ENCODE data around the gene SLC44A5. TPM values are rescaled to one million over a fixed set of nuclear protein-coding genes. Genes with fewer than 3 reads are reported as not detected.

Gene SLC44A5
- total and polyA plus RNA-seq, 2 experiments from 2014 or later = 3.3 to 11.7 TPM

GRCh38 chr1:75484789-75485188 is 126.1 kb downstream of the SLC44A5 start:
- H2AFZ ChIP-seq = no peak overlapping the region
- H4K20me1 ChIP-seq (replicated peaks; ENCODE audit: insufficient read depth) = no peaks in the 10 kb centered on the region
- H3K27ac ChIP-seq (ENCODE audit: low read depth) = no peak overlapping the region
- H3K4me2 ChIP-seq = no peak overlapping the region
- H3F3A ChIP-seq (replicated peaks; ENCODE audit: low read depth) = no peaks in the 10 kb centered on the region
- H3K27me3 ChIP-seq (ENCODE audit: insufficient read depth) = no peaks in the 10 kb centered on the region
- H3K79me2 ChIP-seq (replicated peaks; ENCODE audit: insufficient read depth) = no peaks in the 10 kb centered on the region
- Mint-ChIP-seq H3K9me3 (peaks cover 26% of the 10 kb centered on the region), H3K4me1 (no peaks in the 10 kb centered on the region), H3K27ac (no peak overlapping the region), H3K36me3 (ENCODE audit: low read depth) (peaks cover 22% of the 10 kb centered on the region), H3K27me3 (ENCODE audit: insufficient read depth, low read depth, poor library complexity) (peaks cover 2% of the 10 kb centered on the region), H3K4me3 (no peak overlapping the region)
- H3K36me3 ChIP-seq (ENCODE audit: insufficient read depth) = 0 out of 2 replicates have a peak, but pooled peaks cover 3% of the 10 kb centered on the region
- TF ChIP-seq CTCF (conservative IDR thresholded peaks at IDR 0.05; ENCODE audit: low read depth in 2 of 2) (no peak), CREB1 (CRISPR knock-in tag; IDR thresholded peaks at IDR 0.05; ENCODE audit: low read depth) (no peak), POLR2AphosphoS5 (IDR thresholded peaks at IDR 0.05; ENCODE audit: low read depth) (no peak), EZH2phosphoT487 (IDR thresholded peaks at IDR 0.05; ENCODE audit: unreplicated experiment) (no peak), JUNB (IDR thresholded peaks at IDR 0.05; ENCODE audit: unreplicated experiment) (no peak), NANOG (IDR thresholded peaks at IDR 0.05; ENCODE audit: borderline replicate concordance) (no peak), ZNF331 (CRISPR knock-in tag; IDR thresholded peaks at IDR 0.05; ENCODE audit: low read depth) (no peak), ZNF114 (CRISPR knock-in tag; IDR thresholded peaks at IDR 0.05) (no peak), EZH2 (IDR thresholded peaks at IDR 0.05; ENCODE audit: low read depth, unreplicated experiment) (no peak), ETS1 (IDR thresholded peaks at IDR 0.05) (no peak), STAT1 (IDR thresholded peaks at IDR 0.05; ENCODE audit: unreplicated experiment) (no peak), REST (IDR thresholded peaks at IDR 0.05; ENCODE audit: unreplicated experiment) (no peak)
- TF ChIP-seq, protein P1, sequence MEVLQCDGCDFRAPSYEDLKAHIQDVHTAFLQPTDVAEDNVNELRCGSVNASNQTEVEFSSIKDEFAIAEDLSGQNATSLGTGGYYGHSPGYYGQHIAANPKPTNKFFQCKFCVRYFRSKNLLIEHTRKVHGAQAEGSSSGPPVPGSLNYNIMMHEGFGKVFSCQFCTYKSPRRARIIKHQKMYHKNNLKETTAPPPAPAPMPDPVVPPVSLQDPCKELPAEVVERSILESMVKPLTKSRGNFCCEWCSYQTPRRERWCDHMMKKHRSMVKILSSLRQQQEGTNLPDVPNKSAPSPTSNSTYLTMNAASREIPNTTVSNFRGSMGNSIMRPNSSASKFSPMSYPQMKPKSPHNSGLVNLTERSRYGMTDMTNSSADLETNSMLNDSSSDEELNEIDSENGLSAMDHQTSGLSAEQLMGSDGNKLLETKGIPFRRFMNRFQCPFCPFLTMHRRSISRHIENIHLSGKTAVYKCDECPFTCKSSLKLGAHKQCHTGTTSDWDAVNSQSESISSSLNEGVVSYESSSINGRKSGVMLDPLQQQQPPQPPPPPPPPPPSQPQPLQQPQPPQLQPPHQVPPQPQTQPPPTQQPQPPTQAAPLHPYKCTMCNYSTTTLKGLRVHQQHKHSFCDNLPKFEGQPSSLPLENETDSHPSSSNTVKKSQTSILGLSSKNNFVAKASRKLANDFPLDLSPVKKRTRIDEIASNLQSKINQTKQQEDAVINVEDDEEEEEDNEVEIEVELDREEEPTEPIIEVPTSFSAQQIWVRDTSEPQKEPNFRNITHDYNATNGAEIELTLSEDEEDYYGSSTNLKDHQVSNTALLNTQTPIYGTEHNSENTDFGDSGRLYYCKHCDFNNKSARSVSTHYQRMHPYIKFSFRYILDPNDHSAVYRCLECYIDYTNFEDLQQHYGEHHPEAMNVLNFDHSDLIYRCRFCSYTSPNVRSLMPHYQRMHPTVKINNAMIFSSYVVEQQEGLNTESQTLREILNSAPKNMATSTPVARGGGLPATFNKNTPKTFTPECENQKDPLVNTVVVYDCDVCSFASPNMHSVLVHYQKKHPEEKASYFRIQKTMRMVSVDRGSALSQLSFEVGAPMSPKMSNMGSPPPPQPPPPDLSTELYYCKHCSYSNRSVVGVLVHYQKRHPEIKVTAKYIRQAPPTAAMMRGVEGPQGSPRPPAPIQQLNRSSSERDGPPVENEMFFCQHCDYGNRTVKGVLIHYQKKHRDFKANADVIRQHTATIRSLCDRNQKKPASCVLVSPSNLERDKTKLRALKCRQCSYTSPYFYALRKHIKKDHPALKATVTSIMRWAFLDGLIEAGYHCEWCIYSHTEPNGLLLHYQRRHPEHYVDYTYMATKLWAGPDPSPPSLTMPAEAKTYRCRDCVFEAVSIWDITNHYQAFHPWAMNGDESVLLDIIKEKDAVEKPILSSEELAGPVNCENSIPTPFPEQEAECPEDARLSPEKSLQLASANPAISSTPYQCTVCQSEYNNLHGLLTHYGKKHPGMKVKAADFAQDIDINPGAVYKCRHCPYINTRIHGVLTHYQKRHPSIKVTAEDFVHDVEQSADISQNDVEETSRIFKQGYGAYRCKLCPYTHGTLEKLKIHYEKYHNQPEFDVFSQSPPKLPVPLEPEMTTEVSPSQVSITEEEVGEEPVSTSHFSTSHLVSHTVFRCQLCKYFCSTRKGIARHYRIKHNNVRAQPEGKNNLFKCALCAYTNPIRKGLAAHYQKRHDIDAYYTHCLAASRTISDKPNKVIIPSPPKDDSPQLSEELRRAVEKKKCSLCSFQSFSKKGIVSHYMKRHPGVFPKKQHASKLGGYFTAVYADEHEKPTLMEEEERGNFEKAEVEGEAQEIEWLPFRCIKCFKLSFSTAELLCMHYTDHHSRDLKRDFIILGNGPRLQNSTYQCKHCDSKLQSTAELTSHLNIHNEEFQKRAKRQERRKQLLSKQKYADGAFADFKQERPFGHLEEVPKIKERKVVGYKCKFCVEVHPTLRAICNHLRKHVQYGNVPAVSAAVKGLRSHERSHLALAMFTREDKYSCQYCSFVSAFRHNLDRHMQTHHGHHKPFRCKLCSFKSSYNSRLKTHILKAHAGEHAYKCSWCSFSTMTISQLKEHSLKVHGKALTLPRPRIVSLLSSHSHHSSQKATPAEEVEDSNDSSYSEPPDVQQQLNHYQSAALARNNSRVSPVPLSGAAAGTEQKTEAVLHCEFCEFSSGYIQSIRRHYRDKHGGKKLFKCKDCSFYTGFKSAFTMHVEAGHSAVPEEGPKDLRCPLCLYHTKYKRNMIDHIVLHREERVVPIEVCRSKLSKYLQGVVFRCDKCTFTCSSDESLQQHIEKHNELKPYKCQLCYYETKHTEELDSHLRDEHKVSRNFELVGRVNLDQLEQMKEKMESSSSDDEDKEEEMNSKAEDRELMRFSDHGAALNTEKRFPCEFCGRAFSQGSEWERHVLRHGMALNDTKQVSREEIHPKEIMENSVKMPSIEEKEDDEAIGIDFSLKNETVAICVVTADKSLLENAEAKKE (CRISPR knock-in tag; IDR thresholded peaks at IDR 0.05) = no peak
- DNase-seq (ENCODE audit: low spot score) (no peak), ATAC-seq (no peak)
- no peaks in the 10 kb centered on the region; the same call in 1 of the 2 replicates for H3K9me2 ChIP-seq (ENCODE audit: insufficient read depth)
- H3K4me1 ChIP-seq (ENCODE audit: insufficient read depth) = no peaks in the 10 kb centered on the region
- H3K4me3 ChIP-seq = no peak overlapping the region
